Measurements from ENCODE around the gene WDR44.

Gene WDR44

GRCh38 chrX:118496763-118497079 is 150.8 kb downstream of the WDR44 start:
- TF ChIP-seq CTCF (IDR thresholded peaks at IDR 0.05; ENCODE audit: extremely low read depth, insufficient read depth, missing control alignments), result no peak
- DNase-seq (ENCODE audit: low spot score), result no peak
- in situ Hi-C loops (cut with MboI; ENCODE audit: low pct_unique_long_range_greater_than_20kb, low sequenced_read_pairs, unreplicated experiment), result no loop called here

DNA sequence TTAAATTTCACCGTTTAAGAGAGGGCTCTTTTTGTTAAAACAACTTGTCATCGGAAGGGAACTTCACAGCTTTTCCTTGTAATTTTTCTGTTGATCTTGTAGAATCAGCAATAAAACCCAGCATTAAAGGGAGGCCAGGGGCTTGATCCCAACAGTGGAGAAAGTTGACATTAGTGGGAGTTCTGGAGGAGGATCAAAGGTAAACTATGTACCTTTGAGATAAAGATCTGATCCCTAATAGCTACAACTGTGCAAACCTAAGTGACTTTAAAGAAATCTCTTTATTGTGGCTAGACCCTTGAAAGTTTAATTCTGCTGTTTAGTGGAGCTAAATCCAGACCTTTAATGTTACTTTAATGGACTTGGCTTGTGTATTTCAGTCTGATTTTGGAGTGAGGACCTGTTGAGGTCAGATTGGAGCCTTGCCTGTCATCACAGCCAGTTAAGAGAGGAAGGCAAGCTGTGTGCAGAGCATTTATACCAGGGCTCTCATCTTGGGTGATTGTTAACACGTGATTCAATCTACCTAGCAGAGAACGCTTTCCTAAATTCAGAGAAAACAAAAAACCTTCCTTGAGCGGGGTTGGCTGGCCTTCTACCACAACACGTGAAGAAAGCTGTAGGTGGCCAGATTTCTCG is 151.4 kb downstream of the WDR44 start:
- no peak for TF ChIP-seq CTCF (IDR thresholded peaks at IDR 0.05; ENCODE audit: extremely low read depth, insufficient read depth, missing control alignments)
- peak; percentile 26 for DNase-seq (ENCODE audit: low spot score)
- in situ Hi-C loops (cut with MboI; ENCODE audit: low pct_unique_long_range_greater_than_20kb, low sequenced_read_pairs, unreplicated experiment), result no loop called here

- in situ Hi-C loops (cut with MboI; ENCODE audit: low pct_unique_long_range_greater_than_20kb, low sequenced_read_pairs, unreplicated experiment), result no loop called here
- TF ChIP-seq CTCF (IDR thresholded peaks at IDR 0.05; ENCODE audit: extremely low read depth, insufficient read depth, missing control alignments), result no peak
- DNase-seq (ENCODE audit: low spot score), result no peak
These were observed 152.4 kb downstream of the WDR44 start for GRCh38 chrX:118498351-118498750.

DNA sequence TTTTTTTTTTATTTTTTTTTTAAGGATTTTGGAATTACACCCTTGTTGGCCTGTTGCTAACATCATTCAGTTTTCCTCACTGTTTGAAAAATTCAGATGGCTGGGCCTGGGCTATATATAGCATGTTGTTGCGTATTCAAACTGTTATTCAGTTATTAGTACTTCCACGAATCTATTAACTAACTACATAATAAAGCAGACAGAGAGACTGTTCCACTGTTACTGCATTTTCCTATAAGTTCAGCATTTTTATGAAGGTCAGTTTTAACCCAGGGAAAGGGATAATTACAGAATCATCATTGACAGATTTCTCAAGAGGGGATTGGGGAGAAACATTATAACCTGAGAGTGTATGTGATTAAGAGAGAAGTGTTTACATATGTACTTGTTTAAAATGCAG is 152.8 kb downstream of the WDR44 start:
- no peak for TF ChIP-seq CTCF (IDR thresholded peaks at IDR 0.05; ENCODE audit: extremely low read depth, insufficient read depth, missing control alignments)
- in situ Hi-C loops (cut with MboI; ENCODE audit: low pct_unique_long_range_greater_than_20kb, low sequenced_read_pairs, unreplicated experiment), result no loop called here
- no peak for DNase-seq (ENCODE audit: low spot score)

GRCh38 chrX:118499295-118499694 is 153.4 kb downstream of the WDR44 start:
- TF ChIP-seq CTCF (IDR thresholded peaks at IDR 0.05; ENCODE audit: extremely low read depth, insufficient read depth, missing control alignments), result no peak
- in situ Hi-C loops (cut with MboI; ENCODE audit: low pct_unique_long_range_greater_than_20kb, low sequenced_read_pairs, unreplicated experiment), result no loop called here
- no peak for DNase-seq (ENCODE audit: low spot score)

Data from GM13977 (cell line).